ENCODE results near the gene STXBP6.
"Not testable (repeated sequence)": the region's sequence is repeated elsewhere in the genome, so short reads cannot be mapped to it uniquely, and the experiment has no call there.

Gene STXBP6

DNA sequence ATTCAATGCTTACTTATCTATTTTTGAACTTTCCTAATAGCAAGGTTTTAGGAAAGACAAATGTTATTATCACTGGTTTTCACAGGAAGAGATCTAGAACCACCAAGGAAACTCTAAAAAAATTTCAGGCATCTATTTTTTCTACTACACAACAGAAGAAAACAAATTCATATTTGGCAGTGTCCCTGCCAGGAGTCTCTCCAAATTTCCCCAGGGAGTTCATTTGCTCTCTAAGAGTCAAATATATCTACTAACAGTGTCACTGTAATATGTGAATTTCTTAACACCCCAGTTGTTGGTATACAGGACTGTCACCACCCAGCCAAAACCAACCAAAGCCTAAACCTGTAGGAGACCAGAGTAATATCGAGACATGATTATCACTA lies 83.4 kb downstream of the STXBP6 start:
- no peak overlapping the region for H3K9ac ChIP-seq (ENCODE audit: insufficient read length)
- H3K27ac ChIP-seq: no peak overlapping the region
- no peak for TF ChIP-seq FOXP2 (optimal IDR thresholded peaks at IDR 0.05; ENCODE audit: control extremely low read depth, extremely low read length, insufficient read depth)
- TF ChIP-seq EZH2 (IDR thresholded peaks at IDR 0.05): no peak
- no peak for TF ChIP-seq POLR2AphosphoS5 (IDR thresholded peaks at IDR 0.05; ENCODE audit: borderline replicate concordance, low read depth, low read length)

DNA sequence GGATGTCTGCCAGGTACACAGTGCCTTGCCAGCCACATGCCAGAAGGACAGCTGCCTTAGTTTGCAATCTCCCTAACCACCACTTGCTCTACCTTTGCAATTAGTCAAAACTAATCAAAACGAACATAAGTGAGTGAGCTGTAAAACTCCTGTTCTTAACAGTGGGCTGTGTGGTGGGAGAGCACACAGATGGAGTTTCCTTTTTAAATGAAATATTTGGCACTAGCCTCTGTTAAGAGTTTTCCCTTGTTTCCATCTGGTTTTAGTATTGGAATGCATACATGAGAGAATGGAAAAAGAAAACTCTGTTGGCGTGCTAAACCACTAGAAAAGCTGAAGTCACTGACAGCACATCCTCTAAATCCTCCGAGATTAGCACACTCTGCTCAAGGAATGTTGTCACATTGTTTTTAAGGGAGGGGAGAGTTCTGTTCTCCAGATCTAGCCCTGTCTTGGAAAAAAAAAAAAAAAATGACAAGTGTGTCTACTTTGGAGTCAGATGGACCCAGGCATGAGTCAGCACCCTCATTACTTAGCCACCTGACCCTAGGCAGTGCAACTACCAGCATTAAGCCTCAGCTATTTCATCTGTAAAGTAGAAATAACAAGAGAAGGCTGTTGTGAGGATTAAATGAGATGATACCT lies 83.9 kb downstream of the STXBP6 start:
- H3K4me3 ChIP-seq: no peak overlapping the region
- H3K9ac ChIP-seq (ENCODE audit: insufficient read length): no peak overlapping the region
- no peak overlapping the region for H3K27ac ChIP-seq
- H3K36me3 ChIP-seq (ENCODE audit: insufficient read depth, low read length): no peaks in the 10 kb centered on the region
- DNase-seq (ENCODE audit: low read depth, low spot score): no peak
- TF ChIP-seq EZH2 (IDR thresholded peaks at IDR 0.05): no peak
- no peak for TF ChIP-seq POLR2AphosphoS5 (IDR thresholded peaks at IDR 0.05; ENCODE audit: borderline replicate concordance, low read depth, low read length)
- no peak for TF ChIP-seq FOXP2 (optimal IDR thresholded peaks at IDR 0.05; ENCODE audit: control extremely low read depth, extremely low read length, insufficient read depth)
- no peaks in the 10 kb centered on the region for H3K9me3 ChIP-seq (ENCODE audit: low read depth, low read length)

More for the DNA sequence above, 83.4 kb downstream of the STXBP6 start:
- Histone ChIP-seq H3K36me3 (ENCODE audit: insufficient read depth, low read length) (no peaks in the 10 kb centered on the region), H3K9me3 (ENCODE audit: low read depth, low read length) (no peaks in the 10 kb centered on the region), H3K4me3 (no peak overlapping the region)
- DNase-seq (ENCODE audit: low read depth, low spot score): no peak

GRCh38 chr14:24965578-24965933 lies 84.4 kb downstream of the STXBP6 start:
- no peak for DNase-seq (ENCODE audit: low read depth, low spot score)
- H3K36me3 ChIP-seq (ENCODE audit: insufficient read depth, low read length): no peaks in the 10 kb centered on the region
- no peak for TF ChIP-seq EZH2 (IDR thresholded peaks at IDR 0.05)
- no peak for TF ChIP-seq FOXP2 (optimal IDR thresholded peaks at IDR 0.05; ENCODE audit: control extremely low read depth, extremely low read length, insufficient read depth)
- no peak for TF ChIP-seq POLR2AphosphoS5 (IDR thresholded peaks at IDR 0.05; ENCODE audit: borderline replicate concordance, low read depth, low read length)
- H3K4me3 ChIP-seq: no peak overlapping the region
- H3K9me3 ChIP-seq (ENCODE audit: low read depth, low read length): no peaks in the 10 kb centered on the region
- no peak overlapping the region for H3K27ac ChIP-seq
- H3K9ac ChIP-seq (ENCODE audit: insufficient read length): no peak overlapping the region

DNA sequence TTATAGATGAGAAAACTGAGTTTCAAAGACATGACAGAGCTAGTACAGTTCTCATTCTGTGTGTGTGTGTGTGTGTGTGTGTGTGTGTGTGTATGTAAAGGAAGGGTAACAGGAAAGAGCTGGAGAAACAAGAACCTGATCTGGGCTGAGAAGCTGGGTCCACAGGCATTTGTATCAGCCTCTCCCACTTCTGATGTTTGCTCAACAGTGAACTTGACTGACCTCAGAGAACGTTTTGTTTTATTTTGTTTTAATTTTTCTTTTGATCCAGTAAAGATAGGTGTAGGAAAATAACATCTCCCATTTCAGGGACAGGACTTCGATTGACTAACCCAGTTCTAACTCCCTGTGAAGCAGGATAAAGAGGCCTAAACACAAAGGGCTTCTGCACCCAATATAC lies 85.4 kb downstream of the STXBP6 start:
- H3K36me3 ChIP-seq (ENCODE audit: insufficient read depth, low read length): no peaks in the 10 kb centered on the region
- DNase-seq (ENCODE audit: low read depth, low spot score): no peak
- no peak overlapping the region for H3K4me3 ChIP-seq
- no peak overlapping the region for H3K27ac ChIP-seq
- TF ChIP-seq FOXP2 (optimal IDR thresholded peaks at IDR 0.05; ENCODE audit: control extremely low read depth, extremely low read length, insufficient read depth) (no peak), POLR2AphosphoS5 (IDR thresholded peaks at IDR 0.05; ENCODE audit: borderline replicate concordance, low read depth, low read length) (no peak), EZH2 (IDR thresholded peaks at IDR 0.05) (no peak)
- H3K9me3 ChIP-seq (ENCODE audit: low read depth, low read length): no peaks in the 10 kb centered on the region
- H3K9ac ChIP-seq (ENCODE audit: insufficient read length): no peak overlapping the region

DNA sequence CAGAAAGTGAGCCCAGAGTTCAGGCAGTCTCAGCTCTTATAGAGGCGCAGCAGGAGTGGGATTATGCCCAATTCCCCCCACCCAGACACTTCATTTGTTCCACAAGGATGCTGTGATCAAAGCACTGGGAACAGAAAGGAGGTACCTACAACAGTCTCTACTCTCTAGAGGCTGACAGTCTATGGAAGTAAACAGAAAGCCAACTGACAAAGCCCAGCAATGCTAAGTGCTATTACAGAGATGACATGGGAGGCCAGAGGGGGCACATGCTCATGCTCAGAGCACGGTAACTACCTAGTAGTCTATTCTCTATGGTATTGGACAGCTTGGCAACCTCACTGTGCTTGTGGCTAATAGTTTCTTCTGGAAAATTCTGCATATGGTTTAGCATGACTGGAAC lies 85.9 kb downstream of the STXBP6 start:
- TF ChIP-seq POLR2AphosphoS5 (IDR thresholded peaks at IDR 0.05; ENCODE audit: borderline replicate concordance, low read depth, low read length) (no peak), EZH2 (IDR thresholded peaks at IDR 0.05) (no peak), FOXP2 (optimal IDR thresholded peaks at IDR 0.05; ENCODE audit: control extremely low read depth, extremely low read length, insufficient read depth) (no peak)
- Histone ChIP-seq H3K9ac (ENCODE audit: insufficient read length) (no peak overlapping the region), H3K4me3 (no peak overlapping the region), H3K27ac (no peak overlapping the region), H3K36me3 (ENCODE audit: insufficient read depth, low read length) (no peaks in the 10 kb centered on the region), H3K9me3 (ENCODE audit: low read depth, low read length) (no peaks in the 10 kb centered on the region)
- DNase-seq (ENCODE audit: low read depth, low spot score): no peak

- not testable (repeated sequence) for DNase-seq (ENCODE audit: low read depth, low spot score); H3K36me3 ChIP-seq (ENCODE audit: insufficient read depth, low read length); H3K27ac ChIP-seq; H3K4me3 ChIP-seq; H3K9me3 ChIP-seq (ENCODE audit: low read depth, low read length); H3K9ac ChIP-seq (ENCODE audit: insufficient read length)
Measured at GRCh38 chr14:24962118-24962517, 87.8 kb downstream of the STXBP6 start.

DNA sequence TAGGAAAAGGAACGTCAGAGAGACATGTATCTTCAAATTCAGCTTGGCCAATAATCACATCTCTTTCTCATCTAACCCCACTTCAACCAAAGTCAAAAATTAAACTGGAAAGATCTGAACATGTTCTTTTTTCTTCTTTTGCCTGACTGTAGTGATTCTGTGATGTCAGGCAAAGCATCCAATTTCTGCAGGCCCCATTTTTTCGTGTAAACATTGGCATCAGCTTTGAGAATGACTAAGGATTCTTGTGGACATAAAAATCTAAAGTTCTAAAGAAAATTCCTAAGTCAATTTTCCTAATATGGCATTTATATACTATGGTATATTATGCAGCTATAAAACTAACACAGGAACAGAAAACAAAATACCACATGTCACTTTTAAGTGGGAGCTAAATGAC lies 89.1 kb downstream of the STXBP6 start:
- TF ChIP-seq EZH2 (IDR thresholded peaks at IDR 0.05): no peak
- no peak for TF ChIP-seq FOXP2 (optimal IDR thresholded peaks at IDR 0.05; ENCODE audit: control extremely low read depth, extremely low read length, insufficient read depth)
- TF ChIP-seq POLR2AphosphoS5 (IDR thresholded peaks at IDR 0.05; ENCODE audit: borderline replicate concordance, low read depth, low read length): no peak
- DNase-seq (ENCODE audit: low read depth, low spot score): no peak
- no peaks in the 10 kb centered on the region for H3K36me3 ChIP-seq (ENCODE audit: insufficient read depth, low read length)
- no peak overlapping the region for H3K9ac ChIP-seq (ENCODE audit: insufficient read length)
- no peak overlapping the region for H3K27ac ChIP-seq
- H3K4me3 ChIP-seq: no peak overlapping the region
- no peaks in the 10 kb centered on the region for H3K9me3 ChIP-seq (ENCODE audit: low read depth, low read length)

DNA sequence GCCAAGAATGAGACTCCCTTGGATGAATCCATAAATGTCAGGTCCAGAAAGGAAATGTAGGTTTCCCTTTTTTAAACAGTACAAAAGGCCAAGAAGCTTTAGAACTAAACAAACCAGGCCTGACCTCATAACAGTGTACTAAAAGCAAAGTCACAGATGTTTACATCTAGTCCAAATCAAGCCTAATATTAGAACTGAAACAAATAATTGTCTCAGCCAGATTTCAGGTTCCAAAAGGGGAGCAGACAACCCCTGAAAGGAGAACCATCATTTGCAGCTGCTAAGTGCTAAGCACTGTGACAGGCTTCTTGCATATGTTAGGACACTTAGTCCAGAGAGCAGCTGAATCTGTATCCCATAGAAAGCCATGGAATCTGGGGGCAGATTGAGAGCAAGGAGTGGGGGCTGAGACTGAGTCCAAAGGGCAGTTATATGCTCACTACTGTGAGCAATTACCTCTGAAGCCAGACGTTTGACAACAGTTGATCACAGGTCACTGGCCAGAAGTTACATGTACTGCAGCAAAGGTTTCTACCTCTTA lies 90.1 kb downstream of the STXBP6 start:
- DNase-seq (ENCODE audit: low read depth, low spot score): no peak
- Histone ChIP-seq H3K36me3 (ENCODE audit: insufficient read depth, low read length) (no peaks in the 10 kb centered on the region), H3K4me3 (no peak overlapping the region), H3K27ac (no peak overlapping the region), H3K9me3 (ENCODE audit: low read depth, low read length) (no peaks in the 10 kb centered on the region), H3K9ac (ENCODE audit: insufficient read length) (no peak overlapping the region)
- TF ChIP-seq FOXP2 (optimal IDR thresholded peaks at IDR 0.05; ENCODE audit: control extremely low read depth, extremely low read length, insufficient read depth) (no peak), POLR2AphosphoS5 (IDR thresholded peaks at IDR 0.05; ENCODE audit: borderline replicate concordance, low read depth, low read length) (no peak), EZH2 (IDR thresholded peaks at IDR 0.05) (no peak)

GRCh38 chr14:24958271-24958670 lies 91.7 kb downstream of the STXBP6 start:
- Histone ChIP-seq H3K9me3 (ENCODE audit: low read depth, low read length) (no peaks in the 10 kb centered on the region), H3K36me3 (ENCODE audit: insufficient read depth, low read length) (no peaks in the 10 kb centered on the region), H3K9ac (ENCODE audit: insufficient read length) (no peak overlapping the region), H3K4me3 (no peak overlapping the region), H3K27ac (no peak overlapping the region)
- DNase-seq (ENCODE audit: low read depth, low spot score): no peak
- TF ChIP-seq EZH2 (IDR thresholded peaks at IDR 0.05) (no peak), FOXP2 (optimal IDR thresholded peaks at IDR 0.05; ENCODE audit: control extremely low read depth, extremely low read length, insufficient read depth) (no peak), POLR2AphosphoS5 (IDR thresholded peaks at IDR 0.05; ENCODE audit: borderline replicate concordance, low read depth, low read length) (no peak)
